CD14-positive monocyte (primary cell): ENCODE data around the gene ATP6V0B. TPM values are rescaled to one million over a fixed set of nuclear protein-coding genes. Genes with fewer than 3 reads are reported as not detected.

Source experiments
- DNase-seq, 3 donors: peaks; one replicate each; pipeline ENCODE4 v3.0.0-alpha.2; 2011 to 2022
- H2AFZ ChIP-seq: 2 replicates; pipeline ENCODE4 v1.6.0; 2012; ENCODE audit warnings: mild to moderate bottlenecking, low read depth, low read length, inconsistent platforms; ENCODE audit not compliant: insufficient read depth, poor library complexity, severe bottlenecking
- H3K27ac ChIP-seq, 2 donors: 1 replicate in 1 of 2; 2 replicates in 1 of 2; pipeline ENCODE4 v1.5.1; 2012 to 2013; ENCODE audit warnings: low read length in 2 of 2, control low read depth in 1 of 2, inconsistent platforms in 1 of 2, low read depth in 1 of 2, mild to moderate bottlenecking in 1 of 2
- H3K27me3 ChIP-seq, 2 donors: one replicate each; pipeline versions ENCODE4 v1.6.0 to v1.6.1; 2011 to 2013; ENCODE audit warnings: low read length in 2 of 2; ENCODE audit not compliant: control insufficient read depth in 2 of 2, insufficient read depth in 2 of 2
- H3K36me3 ChIP-seq, 2 donors: replicated peaks in 1 of 2; 1 replicate in 1 of 2; 2 replicates in 1 of 2; pipeline versions ENCODE4 v1.5.1 to v1.6.1; 2012 to 2013; ENCODE audit warnings: low read length in 2 of 2, control low read depth in 1 of 2, inconsistent platforms in 1 of 2, mild to moderate bottlenecking in 1 of 2; ENCODE audit not compliant: insufficient read depth in 2 of 2, control insufficient read depth in 1 of 2
- H3K4me1 ChIP-seq, 2 donors: 1 replicate in 1 of 2; 2 replicates in 1 of 2; pipeline versions ENCODE4 v1.5.1 to v1.6.1; 2012 to 2013; ENCODE audit warnings: low read length in 2 of 2, control low read depth in 1 of 2, inconsistent platforms in 1 of 2, mild to moderate bottlenecking in 1 of 2, moderate library complexity in 1 of 2; ENCODE audit not compliant: insufficient read depth in 2 of 2, control insufficient read depth in 1 of 2
- H3K4me2 ChIP-seq: replicated peaks from 2 replicates; pipeline ENCODE3; 2012; ENCODE audit warnings: low read length, moderate library complexity, mild to moderate bottlenecking; ENCODE audit not compliant: poor library complexity, severe bottlenecking; ENCODE audit errors: extremely low read depth
- H3K4me3 ChIP-seq, 3 experiments: fragments of 200-600 bp in 1 of 3; sonication (generic) in 1 of 3; replicated peaks in 1 of 3; 1 replicate in 2 of 3; 2 replicates in 1 of 3; pipeline ENCODE4 v1.5.1; 2011 to 2013; ENCODE audit warnings: low read length in 3 of 3, mild to moderate bottlenecking in 3 of 3, control low read depth in 2 of 3, low read depth in 2 of 3, inconsistent platforms in 1 of 3, moderate library complexity in 1 of 3
- H3K79me2 ChIP-seq: 2 replicates; pipeline ENCODE4 v1.6.0; 2012; ENCODE audit warnings: mild to moderate bottlenecking, control low read depth, inconsistent platforms, low read length, moderate library complexity; ENCODE audit not compliant: insufficient read depth
- H3K9ac ChIP-seq: 2 replicates; pipeline ENCODE4 v1.6.0; 2017; ENCODE audit warnings: low read length, mild to moderate bottlenecking; ENCODE audit not compliant: insufficient read depth, poor library complexity, severe bottlenecking
- H3K9me3 ChIP-seq, 2 donors: replicated peaks in 1 of 2; 1 replicate in 1 of 2; 2 replicates in 1 of 2; pipeline versions ENCODE4 v1.5.1 to v1.6.1; 2012 to 2013; ENCODE audit warnings: low read length in 2 of 2, control low read depth in 1 of 2; ENCODE audit not compliant: control insufficient read depth in 1 of 2, insufficient read depth in 1 of 2
- H4K20me1 ChIP-seq: 2 replicates; pipeline ENCODE4 v1.6.0; 2012; ENCODE audit warnings: mild to moderate bottlenecking, low read length, control low read depth, moderate library complexity; ENCODE audit not compliant: insufficient read depth
- H3K27ac Mint-ChIP-seq, 7 donors: one replicate each; pipeline ENCODE4 v1.8.0; 2020; ENCODE audit warnings: mild to moderate bottlenecking in 7 of 7, mixed read lengths in 7 of 7, moderate library complexity in 6 of 7, inconsistent platforms in 2 of 7
- H3K27me3 Mint-ChIP-seq, 3 donors: one replicate each; pipeline ENCODE4 v1.8.0; 2021 to 2022; ENCODE audit warnings: low read depth in 3 of 3, mild to moderate bottlenecking in 3 of 3, mixed read lengths in 3 of 3, moderate library complexity in 3 of 3, inconsistent platforms in 1 of 3
- H3K36me3 Mint-ChIP-seq, 2 donors: one replicate each; pipeline ENCODE4 v1.8.0; 2020; ENCODE audit warnings: mixed read lengths in 2 of 2, inconsistent platforms in 1 of 2, mild to moderate bottlenecking in 1 of 2
- H3K4me1 Mint-ChIP-seq: one replicate; pipeline ENCODE4 v1.8.0; 2020; ENCODE audit warnings: mild to moderate bottlenecking, mixed read lengths
- H3K4me3 Mint-ChIP-seq, 2 donors: one replicate each; pipeline ENCODE4 v1.8.0; 2020; ENCODE audit warnings: mild to moderate bottlenecking in 2 of 2, mixed read lengths in 2 of 2, moderate library complexity in 1 of 2
- H3K9me3 Mint-ChIP-seq, 7 donors: one replicate each; pipeline ENCODE4 v1.8.0; 2020 to 2022; ENCODE audit warnings: mixed read lengths in 7 of 7, mild to moderate bottlenecking in 6 of 7, moderate library complexity in 6 of 7, inconsistent platforms in 2 of 7
- WGBS: methylation state at CpG from one replicate; pipeline ENCODE4 v1.1.5; 2013; ENCODE audit warnings: missing lambda C conversion rate; ENCODE audit not compliant: insufficient coverage; 5-methylcytosine and 5-hydroxymethylcytosine counted together
- intact Hi-C, 2 donors: fragments of 100-400 bp; cut with micrococcal nuclease; formaldehyde crosslinking; loops; one replicate each; pipeline versions ENCODE4 v1.15.0 to v1.15.1; 2023
- polyA plus RNA-seq, 3 donors: library from polyadenylated mRNA; depleted of rRNA in 1 of 3; unstranded in 2 of 3; stranded (reverse) in 1 of 3; fragments of 300-500 nt in 2 of 3; fragments of >200 nt in 1 of 3; fragmentation: Illumina TruSeq in 2 of 3; gene quantifications; 1 replicate in 2 of 3; 2 replicates in 1 of 3; pipeline ENCODE4 v1.2.3, GENCODE V29; 2012 to 2021
- TF ChIP-seq, protein P1 (sequence below): fragments of 200-600 bp; IDR thresholded peaks from one replicate; pipeline ENCODE4 v1.8.0; 2022; ENCODE audit warnings: antibody characterized with exemption, mild to moderate bottlenecking

The ATP6V0B gene
- polyA plus RNA-seq, 3 donors = 465 to 1,219 (median 954) TPM

DNA sequence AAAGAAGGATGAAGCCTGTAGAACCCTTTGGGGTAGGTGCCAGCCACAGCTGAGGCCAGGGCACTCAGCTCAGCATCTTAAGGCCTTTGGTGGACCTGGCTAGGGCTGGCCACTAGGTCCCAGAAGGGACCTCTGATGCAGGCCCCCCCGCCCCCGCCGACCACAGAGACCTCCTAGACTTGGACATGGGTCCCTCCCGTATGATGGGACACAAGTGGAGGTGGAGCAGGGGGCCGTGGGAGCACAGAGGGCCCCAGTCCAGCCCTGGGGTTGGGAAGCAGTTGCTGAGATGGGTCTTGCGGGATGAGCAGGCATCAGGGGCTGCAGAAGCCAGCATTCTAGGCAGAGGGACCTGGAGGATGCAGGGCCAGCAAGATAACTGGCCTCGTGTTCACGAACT is 7.5 kb downstream of the ATP6V0B start:
- H3K27ac Mint-ChIP-seq = peak overlapping the region in 3 of 7 donors; percentile 9 to 83 (median 16)
- Histone ChIP-seq H2AFZ (no peak overlapping the region), H3K36me3 (peaks cover 6 to 11% of the 10 kb centered on the region in 2 donors), H3K9ac (no peak overlapping the region), H3K27me3 (no peaks in the 10 kb centered on the region), H3K4me2 (no peak overlapping the region), H3K9me3 (no peaks in the 10 kb centered on the region), H3K79me2 (peaks cover 10% of the 10 kb centered on the region), H4K20me1 (peaks cover 21% of the 10 kb centered on the region), H3K27ac (no peak overlapping the region), H3K4me1 (peaks cover 31 to 47% of the 10 kb centered on the region in 2 donors), H3K4me3 (no peak overlapping the region)
- TF ChIP-seq, protein P1, sequence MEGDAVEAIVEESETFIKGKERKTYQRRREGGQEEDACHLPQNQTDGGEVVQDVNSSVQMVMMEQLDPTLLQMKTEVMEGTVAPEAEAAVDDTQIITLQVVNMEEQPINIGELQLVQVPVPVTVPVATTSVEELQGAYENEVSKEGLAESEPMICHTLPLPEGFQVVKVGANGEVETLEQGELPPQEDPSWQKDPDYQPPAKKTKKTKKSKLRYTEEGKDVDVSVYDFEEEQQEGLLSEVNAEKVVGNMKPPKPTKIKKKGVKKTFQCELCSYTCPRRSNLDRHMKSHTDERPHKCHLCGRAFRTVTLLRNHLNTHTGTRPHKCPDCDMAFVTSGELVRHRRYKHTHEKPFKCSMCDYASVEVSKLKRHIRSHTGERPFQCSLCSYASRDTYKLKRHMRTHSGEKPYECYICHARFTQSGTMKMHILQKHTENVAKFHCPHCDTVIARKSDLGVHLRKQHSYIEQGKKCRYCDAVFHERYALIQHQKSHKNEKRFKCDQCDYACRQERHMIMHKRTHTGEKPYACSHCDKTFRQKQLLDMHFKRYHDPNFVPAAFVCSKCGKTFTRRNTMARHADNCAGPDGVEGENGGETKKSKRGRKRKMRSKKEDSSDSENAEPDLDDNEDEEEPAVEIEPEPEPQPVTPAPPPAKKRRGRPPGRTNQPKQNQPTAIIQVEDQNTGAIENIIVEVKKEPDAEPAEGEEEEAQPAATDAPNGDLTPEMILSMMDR = no peak
- no peak for DNase-seq
- H3K36me3 Mint-ChIP-seq = peaks cover 16 to 20% of the 10 kb centered on the region in 2 donors
- peaks cover 0 to 2% (median 0%) of the 10 kb centered on the region in 7 donors for H3K9me3 Mint-ChIP-seq
- peaks cover 46% of the 10 kb centered on the region for H3K4me1 Mint-ChIP-seq
- intact Hi-C loops = no loop called here
- H3K27me3 Mint-ChIP-seq = peaks cover 1 to 6% (median 4%) of the 10 kb centered on the region in 3 donors
- peak overlapping the region in 1 of 2 donors; percentile 11 for H3K4me3 Mint-ChIP-seq
- 88% methylated on average over 8 of the region's 8 CpGs for WGBS

DNA sequence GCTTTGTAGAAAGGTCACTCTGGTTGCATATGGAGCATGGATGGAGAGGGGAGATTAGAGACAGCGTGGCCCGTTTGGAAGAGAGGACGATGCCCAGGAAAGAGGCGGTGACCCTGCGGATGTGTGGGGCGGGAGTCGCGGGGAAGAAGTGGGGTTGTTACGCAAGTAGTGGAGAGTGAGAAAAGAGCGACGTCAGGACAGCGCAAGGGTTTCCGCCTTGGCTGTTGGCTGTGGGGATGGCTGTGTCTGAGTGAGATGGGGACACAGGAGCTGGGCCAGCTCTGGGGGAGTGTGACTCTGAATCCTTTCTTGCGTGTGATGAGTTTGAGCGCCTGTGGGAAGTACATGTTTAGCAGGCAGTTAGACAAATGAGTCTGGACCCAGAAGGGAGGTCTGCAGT is 8.0 kb downstream of the ATP6V0B start:
- peak overlapping the region; percentile 11 to 57 for H3K4me3 Mint-ChIP-seq
- Histone ChIP-seq H2AFZ (peak overlapping the region; percentile 52), H3K9ac (no peak overlapping the region), H3K36me3 (peaks cover 0 to 6% of the 10 kb centered on the region in 2 donors), H3K27ac (no peak overlapping the region), H3K79me2 (peaks cover 5% of the 10 kb centered on the region), H3K4me2 (peak overlapping the region; percentile 41), H3K4me1 (peaks cover 26 to 41% of the 10 kb centered on the region in 2 donors), H3K9me3 (no peaks in the 10 kb centered on the region), H3K4me3 (no peak overlapping the region), H4K20me1 (peaks cover 15% of the 10 kb centered on the region), H3K27me3 (no peaks in the 10 kb centered on the region)
- peaks cover 10 to 14% of the 10 kb centered on the region in 2 donors for H3K36me3 Mint-ChIP-seq
- 25% methylated on average over 15 of the region's 15 CpGs for WGBS
- TF ChIP-seq, protein P1 = no peak
- H3K4me1 Mint-ChIP-seq = peaks cover 40% of the 10 kb centered on the region
- intact Hi-C loops = no loop called here
- H3K27ac Mint-ChIP-seq = peak overlapping the region in 5 of 7 donors; percentile 9 to 89 (median 78)
- peaks cover 0 to 2% (median 0%) of the 10 kb centered on the region in 7 donors for H3K9me3 Mint-ChIP-seq
- peak; percentile 70 to 79 (median 76) for DNase-seq
- peaks cover 1 to 6% (median 4%) of the 10 kb centered on the region in 3 donors for H3K27me3 Mint-ChIP-seq
